ENCODE results near the gene OPCML. TPM values are rescaled to one million over a fixed set of nuclear protein-coding genes. Genes with fewer than 3 reads are reported as not detected.

Gene OPCML
- total RNA-seq, 1 experiment from 2014 or later = 0.13 TPM

GRCh38 chr11:132782102-132782501, 750.2 kb downstream of the OPCML start:
- CTCF ChIA-PET = no interaction called here

DNA sequence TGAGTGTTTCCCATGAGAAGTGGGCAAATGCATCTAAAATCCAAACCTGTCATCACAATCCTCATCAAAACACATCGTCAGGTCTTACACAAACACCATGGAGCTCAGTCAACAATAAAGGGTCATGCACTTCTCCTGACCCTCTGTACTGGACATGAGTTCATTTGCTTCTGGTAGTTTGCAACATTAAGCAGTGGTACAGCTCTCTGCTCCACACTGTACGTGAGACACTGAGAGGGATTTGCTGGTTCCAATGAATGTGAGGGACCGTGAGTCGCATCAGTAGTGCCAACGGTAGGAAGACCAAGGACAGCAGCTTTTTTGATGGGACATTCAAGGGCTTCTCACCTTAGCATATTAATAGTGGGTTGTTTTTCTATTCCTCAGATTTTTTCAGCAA, 752.3 kb downstream of the OPCML start:
- Histone ChIP-seq H3K4me3 (ENCODE audit: low read depth, low read length, poor library complexity, severe bottlenecking) (no peak overlapping the region), H3K36me3 (ENCODE audit: insufficient read depth, low read length, poor library complexity, severe bottlenecking) (no peaks in the 10 kb centered on the region), H3K27ac (ENCODE audit: low read depth, low read length, poor library complexity, severe bottlenecking) (no peak overlapping the region), H3K27me3 (replicated peaks; ENCODE audit: insufficient read depth, low read depth, low read length, poor library complexity) (peaks cover 45% of the 10 kb centered on the region), H3K4me1 (ENCODE audit: insufficient read depth, low read length, poor library complexity, severe bottlenecking) (no peaks in the 10 kb centered on the region), H3K9me3 (ENCODE audit: low read depth, low read length, poor library complexity, severe bottlenecking) (no peaks in the 10 kb centered on the region)
- no TSS peak for BruUV-seq (replicated peaks)
- CTCF ChIA-PET = no interaction called here
- no peak for DNase-seq (ENCODE audit: low spot score)
- TF ChIP-seq EZH2 (IDR thresholded peaks at IDR 0.05; ENCODE audit: borderline replicate concordance, low read depth, low read length, poor library complexity, severe bottlenecking) = no peak
- TF ChIP-seq CTCF (conservative IDR thresholded peaks at IDR 0.05; ENCODE audit: low read depth, low read length) = no peak
- intact Hi-C loops (cut with micrococcal nuclease; ENCODE audit: unreplicated experiment) = no loop called here
- POLR2A ChIA-PET (ENCODE audit: low non-redundant PET) = no interaction called here

More at GRCh38 chr11:132782102-132782501, 750.2 kb downstream of the OPCML start:
- no peak for DNase-seq (ENCODE audit: low spot score)
- no peak overlapping the region for H3K4me3 ChIP-seq (ENCODE audit: low read depth, low read length, poor library complexity, severe bottlenecking)
- no peaks in the 10 kb centered on the region for H3K4me1 ChIP-seq (ENCODE audit: insufficient read depth, low read length, poor library complexity, severe bottlenecking)
- BruUV-seq (replicated peaks) = no TSS peak
- H3K27ac ChIP-seq (ENCODE audit: low read depth, low read length, poor library complexity, severe bottlenecking) = no peak overlapping the region
- H3K27me3 ChIP-seq (replicated peaks; ENCODE audit: insufficient read depth, low read depth, low read length, poor library complexity) = peaks cover 48% of the 10 kb centered on the region
- TF ChIP-seq EZH2 (IDR thresholded peaks at IDR 0.05; ENCODE audit: borderline replicate concordance, low read depth, low read length, poor library complexity, severe bottlenecking) (no peak), CTCF (conservative IDR thresholded peaks at IDR 0.05; ENCODE audit: low read depth, low read length) (no peak)
- intact Hi-C loops (cut with micrococcal nuclease; ENCODE audit: unreplicated experiment) = no loop called here
- POLR2A ChIA-PET (ENCODE audit: low non-redundant PET) = no interaction called here
- H3K36me3 ChIP-seq (ENCODE audit: insufficient read depth, low read length, poor library complexity, severe bottlenecking) = no peaks in the 10 kb centered on the region
- H3K9me3 ChIP-seq (ENCODE audit: low read depth, low read length, poor library complexity, severe bottlenecking) = peaks cover under 1% of the 10 kb centered on the region

- ChIA-PET POLR2A (ENCODE audit: low non-redundant PET) (no interaction called here), CTCF (no interaction called here)
- no peak overlapping the region for H3K27ac ChIP-seq (ENCODE audit: low read depth, low read length, poor library complexity, severe bottlenecking)
- no peaks in the 10 kb centered on the region for H3K4me1 ChIP-seq (ENCODE audit: insufficient read depth, low read length, poor library complexity, severe bottlenecking)
- TF ChIP-seq CTCF (conservative IDR thresholded peaks at IDR 0.05; ENCODE audit: low read depth, low read length) (no peak), EZH2 (IDR thresholded peaks at IDR 0.05; ENCODE audit: borderline replicate concordance, low read depth, low read length, poor library complexity, severe bottlenecking) (no peak)
- DNase-seq (ENCODE audit: low spot score) = no peak
- intact Hi-C loops (cut with micrococcal nuclease; ENCODE audit: unreplicated experiment) = no loop called here
- BruUV-seq (replicated peaks) = no TSS peak
- no peaks in the 10 kb centered on the region for H3K9me3 ChIP-seq (ENCODE audit: low read depth, low read length, poor library complexity, severe bottlenecking)
- no peaks in the 10 kb centered on the region for H3K36me3 ChIP-seq (ENCODE audit: insufficient read depth, low read length, poor library complexity, severe bottlenecking)
- peaks cover 45% of the 10 kb centered on the region for H3K27me3 ChIP-seq (replicated peaks; ENCODE audit: insufficient read depth, low read depth, low read length, poor library complexity)
- H3K4me3 ChIP-seq (ENCODE audit: low read depth, low read length, poor library complexity, severe bottlenecking) = no peak overlapping the region
These were observed 752.8 kb downstream of the OPCML start for GRCh38 chr11:132779497-132779896.

Data from A673 (cell line).